Neutrophil (primary cell): ENCODE measurements around the gene ZNF407.

Source experiments
- H3K27ac ChIP-seq: fragments of 200-600 bp; sonication (generic); 2 replicates; pipeline ENCODE4 v1.5.1; 2016; ENCODE audit warnings: mild to moderate bottlenecking, moderate library complexity
- H3K27me3 ChIP-seq: fragments of 200-600 bp; sonication (generic); 2 replicates; pipeline ENCODE4 v1.6.0; 2016; ENCODE audit warnings: mild to moderate bottlenecking
- H3K36me3 ChIP-seq: fragments of 200-600 bp; sonication (generic); 2 replicates; pipeline ENCODE4 v1.5.1; 2017
- H3K4me1 ChIP-seq, 2 experiments: fragments of 200-600 bp in 1 of 2; sonication (generic) in 1 of 2; 1 replicate in 1 of 2; 2 replicates in 1 of 2; pipeline versions ENCODE4 v1.5.1 to v1.6.1; 2013 to 2016; ENCODE audit warnings: low read depth in 1 of 2, low read length in 1 of 2, mild to moderate bottlenecking in 1 of 2, moderate library complexity in 1 of 2; ENCODE audit not compliant: control insufficient read depth in 1 of 2, insufficient read depth in 1 of 2
- H3K4me3 ChIP-seq, 2 experiments: fragments of 200-600 bp in 1 of 2; sonication (generic) in 1 of 2; 1 replicate in 1 of 2; 2 replicates in 1 of 2; pipeline ENCODE4 v1.5.1; 2013 to 2016; ENCODE audit warnings: low read depth in 1 of 2, low read length in 1 of 2, mild to moderate bottlenecking in 1 of 2, moderate library complexity in 1 of 2
- H3K9me3 ChIP-seq: fragments of 200-600 bp; sonication (generic); 2 replicates; pipeline ENCODE4 v1.5.1; 2016
- CTCF ChIP-seq: fragments of 200-600 bp; sonication (generic); IDR thresholded peaks from 2 replicates; pipeline ENCODE4 v1.5.1; 2016; ENCODE audit warnings: antibody characterized with exemption

ZNF407 gene

GRCh38 chr18:74942319-74942910 is 344.7 kb downstream of the ZNF407 start:
- Histone ChIP-seq H3K27ac (no peak overlapping the region), H3K9me3 (no peaks in the 10 kb centered on the region), H3K36me3 (no peaks in the 10 kb centered on the region), H3K27me3 (no peaks in the 10 kb centered on the region), H3K4me3 (no peak overlapping the region), H3K4me1 (no peaks in the 10 kb centered on the region)
- TF ChIP-seq CTCF = no peak

GRCh38 chr18:74944676-74945075 is 347.0 kb downstream of the ZNF407 start:
- Histone ChIP-seq H3K36me3 (no peaks in the 10 kb centered on the region), H3K9me3 (no peaks in the 10 kb centered on the region), H3K27ac (no peak overlapping the region), H3K4me3 (no peak overlapping the region), H3K27me3 (no peaks in the 10 kb centered on the region), H3K4me1 (no peaks in the 10 kb centered on the region)
- no peak for TF ChIP-seq CTCF

GRCh38 chr18:74945774-74946545 is 348.3 kb downstream of the ZNF407 start:
- Histone ChIP-seq H3K4me1 (no peaks in the 10 kb centered on the region), H3K27ac (no peak overlapping the region), H3K36me3 (no peaks in the 10 kb centered on the region), H3K4me3 (no peak overlapping the region), H3K9me3 (no peaks in the 10 kb centered on the region), H3K27me3 (no peaks in the 10 kb centered on the region)
- no peak for TF ChIP-seq CTCF

GRCh38 chr18:74946646-74947375 is 349.1 kb downstream of the ZNF407 start:
- H3K27me3 ChIP-seq = no peaks in the 10 kb centered on the region
- no peak for TF ChIP-seq CTCF

GRCh38 chr18:74947417-74947816 is 349.7 kb downstream of the ZNF407 start:
- H3K36me3 ChIP-seq = no peaks in the 10 kb centered on the region
- no peaks in the 10 kb centered on the region for H3K27me3 ChIP-seq
- H3K4me1 ChIP-seq = no peaks in the 10 kb centered on the region
- no peaks in the 10 kb centered on the region for H3K9me3 ChIP-seq
- H3K27ac ChIP-seq = no peak overlapping the region
- no peak for TF ChIP-seq CTCF
- H3K4me3 ChIP-seq = no peak overlapping the region

More at GRCh38 chr18:74946646-74947375, 349.1 kb downstream of the ZNF407 start:
- H3K27ac ChIP-seq = no peak overlapping the region
- H3K9me3 ChIP-seq = no peaks in the 10 kb centered on the region
- no peak overlapping the region for H3K4me3 ChIP-seq
- no peaks in the 10 kb centered on the region for H3K36me3 ChIP-seq
- H3K4me1 ChIP-seq = no peaks in the 10 kb centered on the region
